NCI-H1092 treated with DMSO at 0.1 percent for 48 hours (cell line): Measurements from ENCODE around the gene LCP1.
"Not testable (repeated sequence)": the region's sequence is repeated elsewhere in the genome, so short reads cannot be mapped to it uniquely, and the experiment has no call there.

Experiments
- DNase-seq: peaks from one replicate; lab custom pipeline; 2025; lab: John Stamatoyannopoulos, UW

Gene LCP1, protein sequence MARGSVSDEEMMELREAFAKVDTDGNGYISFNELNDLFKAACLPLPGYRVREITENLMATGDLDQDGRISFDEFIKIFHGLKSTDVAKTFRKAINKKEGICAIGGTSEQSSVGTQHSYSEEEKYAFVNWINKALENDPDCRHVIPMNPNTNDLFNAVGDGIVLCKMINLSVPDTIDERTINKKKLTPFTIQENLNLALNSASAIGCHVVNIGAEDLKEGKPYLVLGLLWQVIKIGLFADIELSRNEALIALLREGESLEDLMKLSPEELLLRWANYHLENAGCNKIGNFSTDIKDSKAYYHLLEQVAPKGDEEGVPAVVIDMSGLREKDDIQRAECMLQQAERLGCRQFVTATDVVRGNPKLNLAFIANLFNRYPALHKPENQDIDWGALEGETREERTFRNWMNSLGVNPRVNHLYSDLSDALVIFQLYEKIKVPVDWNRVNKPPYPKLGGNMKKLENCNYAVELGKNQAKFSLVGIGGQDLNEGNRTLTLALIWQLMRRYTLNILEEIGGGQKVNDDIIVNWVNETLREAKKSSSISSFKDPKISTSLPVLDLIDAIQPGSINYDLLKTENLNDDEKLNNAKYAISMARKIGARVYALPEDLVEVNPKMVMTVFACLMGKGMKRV

DNA sequence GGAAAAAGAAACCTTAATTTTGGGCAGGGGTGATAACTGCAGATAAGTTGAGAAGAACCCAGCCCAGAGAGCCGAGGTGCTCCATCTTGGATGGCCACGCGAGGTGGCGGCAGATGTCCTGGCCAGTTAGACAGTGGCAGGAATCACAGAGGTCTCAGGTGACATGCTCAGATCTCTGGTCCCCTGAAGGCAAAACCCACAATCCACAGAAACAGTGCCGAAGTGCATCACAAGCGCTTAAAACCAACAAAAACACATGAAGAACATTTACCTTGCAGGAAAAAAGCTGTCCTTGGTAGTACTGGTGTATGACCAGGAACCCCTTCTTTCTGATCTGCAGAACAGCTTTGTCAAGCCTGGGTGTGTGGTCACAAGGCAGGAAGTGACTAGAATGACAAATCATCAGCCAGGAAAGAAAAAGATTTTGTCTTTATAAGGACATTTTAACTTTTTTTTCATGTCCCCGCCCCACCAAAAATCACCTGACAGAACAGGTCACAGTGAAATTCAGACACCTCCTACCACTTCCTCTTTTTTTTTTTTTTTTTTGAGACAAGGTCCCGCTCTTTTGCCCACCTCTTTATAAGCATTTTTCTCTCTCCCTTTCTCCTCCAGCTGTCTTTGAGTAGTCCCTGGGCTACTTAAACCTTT, at the start of gene LCP1:
TSS of gene LCP1 (minus strand) at position 338 of the 651 bp plus-strand sequence. CDS start 22,515 bp downstream, outside the sequence.
- DNase-seq = no peak

DNA sequence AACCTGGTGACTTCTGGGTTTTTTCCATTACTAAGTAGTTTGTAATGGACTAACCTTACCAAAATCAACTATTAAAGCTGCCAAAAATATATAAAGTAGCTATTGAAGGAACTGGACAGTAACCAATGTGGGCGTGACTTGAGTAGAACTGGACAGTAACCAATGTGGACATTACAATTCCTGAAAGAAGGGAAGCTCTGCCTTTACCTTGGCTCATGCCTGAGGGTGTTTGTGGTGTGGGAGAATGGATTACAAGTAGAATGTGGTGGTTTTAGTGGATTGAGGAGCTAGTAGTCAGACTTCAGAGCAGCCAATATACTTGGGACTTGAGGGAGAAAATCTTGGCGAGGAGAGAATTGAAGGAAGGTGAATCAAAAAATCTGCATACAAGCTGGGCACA, 47.3 kb upstream of the LCP1 start:
- DNase-seq = no peak

DNA sequence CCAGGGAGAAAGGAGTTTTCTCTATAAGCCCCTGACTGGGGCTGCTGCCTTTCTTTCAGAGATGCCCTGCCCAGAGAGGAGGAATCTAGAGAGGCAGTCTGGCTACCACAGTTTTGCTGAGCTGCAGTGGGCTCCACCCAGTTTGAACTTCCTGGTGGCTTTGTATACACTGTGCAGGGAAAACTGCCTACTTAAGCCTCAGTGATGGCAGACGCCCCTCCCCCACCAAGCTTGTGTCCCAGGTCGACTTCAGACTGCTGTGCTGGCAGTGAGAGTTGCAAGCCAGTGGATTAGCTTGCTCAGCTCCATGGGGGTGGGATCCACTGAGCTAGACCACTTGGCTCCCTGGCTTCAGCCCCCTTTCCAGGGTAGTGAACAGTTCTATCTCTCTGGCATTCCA, 38.3 kb upstream of the LCP1 start:
- DNase-seq = not testable (repeated sequence)

DNA sequence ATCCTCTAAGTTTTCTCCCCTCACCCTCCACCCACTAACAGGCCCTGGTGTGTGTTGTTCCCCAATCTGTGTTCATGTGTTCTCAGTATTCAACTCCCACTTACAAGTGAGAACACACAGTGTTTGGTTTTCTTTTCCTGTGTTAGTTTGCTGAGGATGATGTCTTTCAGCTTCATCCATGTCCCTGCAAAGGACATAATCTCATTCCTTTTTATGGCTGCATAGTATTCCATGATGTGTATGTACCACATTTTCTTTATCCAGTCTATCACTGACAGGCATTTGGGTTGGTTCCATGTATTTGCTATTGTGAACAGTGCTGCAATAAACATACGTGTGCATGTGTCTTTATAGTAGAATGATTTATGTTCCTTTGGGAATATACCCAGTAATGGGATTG, 32.8 kb upstream of the LCP1 start:
- DNase-seq = not testable (repeated sequence)

DNA sequence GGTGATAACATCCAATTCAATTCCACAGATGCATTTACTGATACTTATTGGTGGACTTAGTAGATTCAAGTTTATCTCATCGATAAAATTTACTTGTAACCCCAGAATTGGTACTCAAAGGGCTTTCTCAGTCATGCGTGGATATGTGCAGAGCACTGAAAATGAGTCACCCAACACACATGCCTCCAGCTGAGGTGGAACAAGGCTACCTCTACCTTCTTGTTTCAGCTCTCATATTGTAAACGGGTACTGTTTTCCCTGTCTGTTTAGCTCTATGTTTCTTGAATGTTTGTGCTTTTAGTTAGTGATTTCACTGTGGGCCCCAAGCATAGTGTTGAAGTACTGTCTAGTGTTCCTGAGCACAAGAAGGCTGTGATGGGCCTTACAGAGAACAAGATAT, 31.3 kb upstream of the LCP1 start:
- no peak for DNase-seq

DNA sequence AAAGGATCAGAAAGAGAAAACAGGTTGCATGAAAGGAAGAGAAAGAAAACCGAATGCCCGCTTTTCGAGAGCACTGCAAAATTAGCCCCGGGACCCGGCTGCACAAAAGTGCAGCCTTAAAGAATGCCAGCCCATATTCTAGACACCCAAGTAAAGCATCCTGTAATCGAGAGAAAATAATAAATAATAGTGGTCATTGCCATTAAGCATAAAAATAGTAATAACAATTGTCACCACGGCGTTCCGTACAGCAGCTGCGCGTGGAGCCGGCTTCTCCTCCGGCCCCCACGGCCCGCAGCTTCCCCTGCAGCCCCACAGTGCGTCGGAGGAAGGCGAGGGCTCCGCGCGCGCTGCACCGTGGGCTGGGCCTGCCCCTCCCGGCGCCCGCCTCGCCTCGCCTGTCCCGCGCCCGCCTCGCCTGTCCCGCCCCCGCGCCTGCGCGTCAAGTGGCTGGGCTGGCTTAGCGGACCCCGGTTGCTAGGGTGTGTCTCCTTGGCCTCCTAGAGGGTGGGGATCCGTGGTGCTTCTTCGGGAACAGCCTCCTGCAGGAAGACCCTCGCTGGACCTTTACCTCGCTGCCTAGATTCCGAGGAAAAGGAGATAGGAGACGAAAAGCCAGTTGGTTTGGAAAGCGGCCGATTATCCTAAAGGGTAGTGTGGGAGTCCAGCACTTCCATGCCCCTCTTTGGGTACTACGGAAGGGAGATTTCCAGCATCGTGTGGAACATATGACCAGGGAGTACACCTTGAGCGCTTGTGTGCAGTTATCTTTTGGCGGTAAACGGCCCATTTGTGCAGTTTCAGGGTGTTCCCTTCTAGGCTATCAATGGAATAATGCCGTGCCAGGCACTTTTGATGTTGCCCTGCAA, 29.7 kb upstream of the LCP1 start, which contains the start of gene LRRC63:
TSS of gene LRRC63 (plus strand) at position 446 of the 869 bp plus-strand sequence. CDS start 1,107 bp downstream, outside the sequence.
- peak; percentile 58 for DNase-seq

DNA sequence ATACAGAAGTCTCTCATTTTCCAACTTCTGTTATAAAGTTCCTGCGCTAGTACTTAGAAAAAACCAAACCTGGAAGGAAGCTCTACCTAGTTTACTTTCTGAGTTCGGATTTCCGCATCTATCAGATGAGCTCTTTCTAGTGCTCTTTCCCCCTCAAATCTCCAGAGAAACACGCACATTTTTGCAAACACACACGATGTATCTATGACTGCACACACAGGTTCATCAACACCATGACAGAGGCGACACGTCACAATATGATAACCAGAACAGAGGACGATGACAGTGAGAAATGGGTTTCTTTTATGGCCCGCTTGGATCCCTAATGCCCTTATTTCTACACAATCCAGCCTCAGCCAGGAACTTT, 29.1 kb upstream of the LCP1 start:
- DNase-seq = peak; percentile 27

DNA sequence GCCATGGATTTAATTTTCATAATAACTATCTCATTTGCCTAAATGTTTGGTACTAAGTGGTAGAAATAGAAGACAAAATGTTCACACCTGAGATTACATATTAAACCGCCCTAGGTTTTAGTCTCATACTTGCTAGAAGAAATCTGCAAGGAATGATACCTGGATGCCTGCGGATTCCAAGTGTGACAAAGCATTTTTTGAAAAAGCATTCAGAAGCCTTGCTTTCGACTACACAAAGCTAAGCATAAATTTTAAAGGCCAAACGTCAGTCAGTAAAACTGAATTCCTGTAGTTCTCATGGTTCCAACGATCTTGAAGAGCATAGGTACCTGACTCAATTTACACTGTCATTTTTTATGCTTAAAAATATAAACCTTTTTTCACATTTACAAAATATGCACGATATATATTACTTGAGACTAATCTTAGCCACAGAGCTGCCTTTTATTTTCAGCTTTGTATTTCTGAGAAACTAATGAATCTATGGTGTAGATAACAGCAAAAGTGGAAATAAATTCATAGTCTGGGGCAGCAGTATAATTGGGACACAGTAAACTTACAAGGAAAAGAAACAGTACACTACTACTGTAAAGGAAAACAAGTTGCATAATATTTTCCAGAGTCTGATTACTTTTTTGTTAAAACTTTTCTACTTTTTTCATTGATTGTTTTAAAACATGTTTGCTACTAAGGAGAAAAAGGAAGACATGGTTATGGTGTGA, 28.5 kb upstream of the LCP1 start:
- no peak for DNase-seq

DNA sequence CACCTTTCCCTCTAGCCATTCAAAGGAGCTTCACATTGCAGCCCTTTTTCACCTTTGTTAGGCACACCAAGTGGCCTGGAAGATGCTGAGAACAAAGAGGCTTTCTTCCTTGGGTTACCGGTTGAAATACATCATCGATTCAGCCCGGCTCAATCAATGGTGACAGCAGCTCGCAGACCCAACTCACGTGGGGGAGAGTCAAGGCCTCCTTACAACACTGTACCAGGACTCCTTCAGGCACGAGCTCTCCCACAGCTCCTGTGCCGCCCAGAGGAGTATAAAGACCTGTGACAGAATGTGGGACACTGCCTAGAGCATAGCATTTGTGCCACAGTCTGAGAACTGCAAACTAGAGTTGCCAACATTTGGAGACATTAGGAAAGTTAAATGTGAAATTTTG, 25.9 kb upstream of the LCP1 start:
- DNase-seq = no peak

DNA sequence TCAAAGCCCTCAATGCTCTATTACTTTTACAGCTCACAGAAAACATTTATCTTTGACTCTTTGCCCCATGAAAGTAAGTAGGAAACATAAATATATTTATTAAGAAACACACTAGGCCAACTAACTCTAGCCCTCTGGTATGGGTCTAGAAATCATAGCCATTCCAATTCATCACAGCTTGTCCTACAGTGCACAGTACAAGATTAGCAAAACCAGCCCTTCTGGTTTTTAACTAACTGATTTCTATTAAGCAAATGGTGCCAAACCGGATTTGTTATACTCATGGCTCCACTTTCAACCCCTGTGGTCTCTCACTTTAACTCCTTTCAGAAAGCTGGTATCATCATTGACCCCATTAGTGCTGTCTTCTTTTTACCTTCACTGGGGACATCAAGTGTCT, 24.2 kb upstream of the LCP1 start:
- no peak for DNase-seq

DNA sequence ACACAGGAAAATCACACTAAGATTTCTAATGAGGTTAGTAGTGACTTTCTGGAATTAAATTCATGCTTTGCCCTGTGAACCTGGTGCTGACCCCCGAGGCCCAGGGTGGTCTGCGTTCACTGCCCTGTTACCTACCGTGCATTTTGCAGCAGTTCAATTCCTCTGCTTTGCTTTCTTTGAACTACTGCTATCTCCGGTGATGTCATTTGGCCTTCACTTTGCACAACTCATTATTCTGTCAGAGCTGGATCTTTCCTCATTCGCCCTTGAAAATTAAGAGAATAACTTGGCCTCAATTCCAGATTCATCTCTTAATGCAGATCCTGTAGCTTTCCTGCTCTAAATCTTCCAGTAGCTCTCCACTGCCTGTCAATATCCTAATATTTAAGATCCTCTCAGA, 21.0 kb upstream of the LCP1 start:
- DNase-seq = no peak

DNA sequence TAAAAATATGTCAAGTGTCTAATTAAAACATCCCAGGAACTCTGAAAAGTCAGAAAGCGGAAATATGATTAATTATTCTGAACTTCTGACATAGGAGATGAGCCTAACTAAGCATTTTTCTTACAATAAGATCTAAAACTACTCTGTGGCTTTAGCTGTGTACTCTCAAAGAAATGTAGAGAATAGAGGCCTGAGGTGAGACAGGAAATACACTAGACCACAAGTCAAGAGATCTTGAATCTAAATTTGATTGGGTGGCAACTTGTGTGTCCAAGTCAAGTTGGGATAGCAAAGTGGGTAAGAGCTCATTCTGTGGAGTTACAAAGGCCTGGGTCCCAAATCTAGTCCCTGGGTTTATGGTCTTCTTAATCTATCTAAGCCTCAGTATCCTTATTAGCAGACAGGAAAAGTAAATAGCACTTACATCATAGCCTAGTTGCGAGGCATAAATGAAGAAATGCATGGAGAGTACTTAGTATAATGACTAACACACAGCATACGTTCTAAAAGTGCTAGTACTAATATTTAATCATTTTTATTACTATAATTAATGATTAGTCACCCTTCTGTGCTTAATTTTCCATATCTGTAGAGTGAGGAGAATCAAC, 20.3 kb upstream of the LCP1 start:
- DNase-seq = no peak

DNA sequence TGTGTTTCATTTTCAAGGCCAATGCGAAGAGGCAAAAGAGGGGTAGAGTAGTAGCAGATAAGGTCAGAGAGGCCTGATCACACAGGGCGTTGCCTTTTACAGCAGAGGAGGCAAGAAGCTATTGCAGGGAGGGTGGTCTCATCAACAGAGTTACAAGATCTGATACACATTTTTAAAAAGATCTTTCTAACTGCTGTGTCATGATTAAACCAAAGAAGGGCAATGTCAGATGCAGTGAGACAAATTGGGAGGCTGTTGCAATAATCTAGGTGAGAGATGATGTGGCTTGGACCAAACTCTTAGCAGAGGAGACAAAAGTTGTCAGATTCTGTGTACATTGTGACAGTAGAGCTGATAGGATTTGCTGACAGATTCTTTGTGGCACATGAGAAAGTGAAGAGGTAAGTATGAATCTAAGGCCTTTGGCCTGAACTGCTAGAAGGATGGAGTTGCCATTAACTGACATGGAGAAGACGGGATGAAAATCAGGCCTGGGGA, 16.8 kb upstream of the LCP1 start:
- no peak for DNase-seq

DNA sequence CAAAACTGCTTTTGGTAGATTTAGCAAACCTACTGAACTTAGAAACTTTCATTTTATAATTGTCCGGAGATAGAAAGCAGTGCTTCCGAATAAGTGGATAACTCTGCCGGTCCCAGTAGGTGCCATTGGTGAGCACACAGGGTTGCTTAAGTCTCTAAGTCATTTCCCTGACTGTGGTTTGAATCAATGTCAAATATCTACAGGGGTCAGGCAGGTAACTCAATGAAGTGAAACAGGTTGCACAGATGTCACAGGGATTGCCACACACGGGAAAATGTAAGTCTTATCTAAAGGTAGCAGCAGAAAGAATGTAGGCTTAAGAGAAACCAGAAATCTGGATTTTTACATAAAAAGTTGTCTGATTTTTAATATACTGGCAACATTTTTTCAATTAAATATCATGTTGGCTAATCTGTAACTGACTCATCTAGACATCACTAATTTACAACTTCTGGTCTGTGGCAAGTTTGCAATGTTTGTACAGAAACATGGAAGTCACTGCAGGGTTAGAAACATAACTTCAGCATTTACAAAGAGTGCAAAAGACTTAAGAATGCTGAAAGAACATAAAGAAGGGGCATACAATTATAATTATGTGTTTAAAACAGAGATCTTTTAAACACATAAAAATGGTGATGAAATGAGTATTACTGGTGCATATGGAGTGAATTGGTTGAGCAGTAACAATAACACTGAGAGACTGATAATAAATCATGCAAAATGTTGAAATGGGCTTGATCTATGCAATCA, 15.5 kb upstream of the LCP1 start:
- no peak for DNase-seq

DNA sequence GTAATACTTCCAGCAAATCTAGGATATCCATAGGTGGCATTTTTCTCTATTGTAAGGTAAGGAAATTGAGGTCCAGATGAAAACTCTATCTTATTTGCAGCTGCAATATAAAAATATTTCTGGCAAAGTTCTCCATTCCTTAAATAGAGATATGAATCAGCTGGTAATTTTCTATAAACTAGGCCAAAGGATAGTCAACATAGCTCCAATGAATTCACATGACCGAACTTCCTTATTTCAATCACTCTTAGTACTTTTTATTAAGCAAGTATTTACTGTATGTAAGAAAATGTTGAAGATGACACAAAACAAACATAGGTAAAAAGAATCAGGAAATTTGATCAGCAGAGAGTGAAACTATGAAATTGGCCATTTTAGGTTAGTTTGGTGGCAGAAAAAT, 13.0 kb upstream of the LCP1 start:
- no peak for DNase-seq

DNA sequence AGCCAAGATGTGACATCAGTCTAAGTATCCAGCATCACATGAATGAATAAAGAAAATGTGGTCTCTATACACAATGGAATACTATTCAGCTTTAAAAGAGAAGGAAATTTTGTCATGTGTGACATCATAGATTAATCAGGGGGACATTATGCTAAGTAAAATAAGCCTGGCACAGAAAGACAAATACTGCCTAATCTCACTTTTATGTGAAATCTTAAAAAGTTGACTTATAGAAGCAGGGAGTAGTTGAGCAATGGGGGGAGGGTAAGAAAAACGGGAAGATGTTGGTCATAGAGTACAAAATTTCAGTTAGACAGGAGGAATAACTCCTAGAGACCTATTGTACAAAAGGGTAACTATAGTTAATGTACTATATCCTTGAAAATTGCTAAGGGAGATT, 10.4 kb upstream of the LCP1 start:
- DNase-seq = no peak

DNA sequence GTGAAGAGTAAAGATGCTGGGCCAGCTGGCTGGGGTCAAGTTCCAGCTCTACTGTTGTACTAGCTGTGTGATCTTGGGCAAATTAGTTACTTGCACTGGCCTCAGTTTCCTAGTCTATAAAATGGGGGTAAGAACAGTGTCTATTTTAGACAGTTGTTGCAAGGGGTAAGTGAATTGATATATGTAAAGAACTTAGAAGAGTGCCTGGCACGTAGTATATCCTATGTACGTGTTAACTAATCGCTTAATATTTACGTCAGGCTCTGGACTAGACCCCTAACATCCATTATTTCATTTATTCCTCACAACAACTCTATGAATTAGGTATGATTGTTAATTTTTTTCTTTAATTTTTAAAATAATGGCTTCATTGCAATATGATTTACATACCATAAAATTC, 3.7 kb upstream of the LCP1 start:
- DNase-seq = no peak

DNA sequence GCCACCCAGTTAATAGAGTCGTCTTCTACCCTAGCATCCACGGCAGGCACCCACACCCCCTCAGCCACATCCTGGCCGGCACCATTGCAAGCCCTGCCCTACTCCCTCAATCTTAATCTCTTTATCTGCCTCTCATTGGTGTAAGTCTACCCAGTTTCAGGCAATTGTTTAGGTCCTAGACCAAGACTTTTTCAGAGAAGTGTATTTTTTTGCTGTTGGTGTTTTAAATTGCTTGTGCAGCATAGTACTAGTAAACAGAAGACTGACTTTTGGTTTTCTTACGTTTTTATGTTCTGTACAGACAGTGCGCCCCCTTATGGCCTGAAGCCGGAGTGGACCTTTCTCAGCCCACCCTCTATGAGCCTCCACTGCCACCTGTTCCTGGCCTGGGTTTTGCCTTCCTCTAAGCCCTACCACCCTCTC, 2.3 kb upstream of the LCP1 start:
- DNase-seq = peak; percentile 15

DNA sequence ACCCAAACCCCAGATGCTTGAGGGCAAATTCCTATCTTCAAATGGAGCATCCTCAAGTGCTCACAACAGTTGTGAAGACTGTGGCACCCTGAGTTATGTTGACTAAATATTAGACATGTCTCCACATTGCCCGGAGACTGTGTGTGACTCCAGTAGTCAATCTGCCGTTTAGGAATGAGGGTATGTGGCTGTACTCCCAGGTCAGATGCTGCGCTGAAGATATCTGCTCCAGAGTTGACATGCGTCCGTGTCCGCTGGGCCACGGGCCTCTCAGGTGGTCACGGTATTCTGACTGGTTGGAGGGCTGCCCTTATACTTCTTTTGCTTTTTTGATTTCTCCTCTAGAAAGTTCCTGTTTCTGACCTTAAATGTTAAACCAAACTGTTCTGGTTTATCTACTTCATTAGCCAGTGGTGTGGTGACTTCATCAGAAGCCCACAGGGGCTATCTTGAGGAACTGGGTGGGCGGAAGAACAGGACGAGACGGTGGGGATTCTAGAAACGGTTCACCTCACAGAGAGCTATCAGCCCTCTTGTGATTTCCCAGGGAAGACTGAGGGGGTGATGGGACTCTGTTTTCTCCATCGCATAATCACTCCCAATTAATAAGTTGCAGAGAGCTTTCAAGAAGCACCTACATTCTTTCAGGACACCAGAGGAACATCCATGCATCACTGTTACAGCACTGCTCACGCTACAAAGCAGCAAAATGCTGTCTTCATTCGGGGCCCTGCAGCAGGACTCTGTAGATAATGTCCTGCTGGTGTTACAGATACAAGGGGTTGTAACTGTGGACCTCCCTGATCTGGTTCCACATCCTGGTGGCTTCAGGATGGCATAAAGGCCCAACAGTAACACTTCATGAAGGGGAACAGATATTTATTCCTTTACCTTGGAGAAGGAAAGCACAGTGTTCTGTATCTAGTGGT, 1.3 kb upstream of the LCP1 start:
- DNase-seq = no peak
